Measurements from ENCODE around the gene ESYT1. TPM values are rescaled to one million over a fixed set of nuclear protein-coding genes. Genes with fewer than 3 reads are reported as not detected.

Gene ESYT1, protein sequence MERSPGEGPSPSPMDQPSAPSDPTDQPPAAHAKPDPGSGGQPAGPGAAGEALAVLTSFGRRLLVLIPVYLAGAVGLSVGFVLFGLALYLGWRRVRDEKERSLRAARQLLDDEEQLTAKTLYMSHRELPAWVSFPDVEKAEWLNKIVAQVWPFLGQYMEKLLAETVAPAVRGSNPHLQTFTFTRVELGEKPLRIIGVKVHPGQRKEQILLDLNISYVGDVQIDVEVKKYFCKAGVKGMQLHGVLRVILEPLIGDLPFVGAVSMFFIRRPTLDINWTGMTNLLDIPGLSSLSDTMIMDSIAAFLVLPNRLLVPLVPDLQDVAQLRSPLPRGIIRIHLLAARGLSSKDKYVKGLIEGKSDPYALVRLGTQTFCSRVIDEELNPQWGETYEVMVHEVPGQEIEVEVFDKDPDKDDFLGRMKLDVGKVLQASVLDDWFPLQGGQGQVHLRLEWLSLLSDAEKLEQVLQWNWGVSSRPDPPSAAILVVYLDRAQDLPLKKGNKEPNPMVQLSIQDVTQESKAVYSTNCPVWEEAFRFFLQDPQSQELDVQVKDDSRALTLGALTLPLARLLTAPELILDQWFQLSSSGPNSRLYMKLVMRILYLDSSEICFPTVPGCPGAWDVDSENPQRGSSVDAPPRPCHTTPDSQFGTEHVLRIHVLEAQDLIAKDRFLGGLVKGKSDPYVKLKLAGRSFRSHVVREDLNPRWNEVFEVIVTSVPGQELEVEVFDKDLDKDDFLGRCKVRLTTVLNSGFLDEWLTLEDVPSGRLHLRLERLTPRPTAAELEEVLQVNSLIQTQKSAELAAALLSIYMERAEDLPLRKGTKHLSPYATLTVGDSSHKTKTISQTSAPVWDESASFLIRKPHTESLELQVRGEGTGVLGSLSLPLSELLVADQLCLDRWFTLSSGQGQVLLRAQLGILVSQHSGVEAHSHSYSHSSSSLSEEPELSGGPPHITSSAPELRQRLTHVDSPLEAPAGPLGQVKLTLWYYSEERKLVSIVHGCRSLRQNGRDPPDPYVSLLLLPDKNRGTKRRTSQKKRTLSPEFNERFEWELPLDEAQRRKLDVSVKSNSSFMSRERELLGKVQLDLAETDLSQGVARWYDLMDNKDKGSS
- 50.9 to 78.2 TPM (median 70.6 TPM) in 5 replicates for total RNA-seq (2022; extraction: Qiagen RNA extraction; ENCODE audit: low read depth)

DNA sequence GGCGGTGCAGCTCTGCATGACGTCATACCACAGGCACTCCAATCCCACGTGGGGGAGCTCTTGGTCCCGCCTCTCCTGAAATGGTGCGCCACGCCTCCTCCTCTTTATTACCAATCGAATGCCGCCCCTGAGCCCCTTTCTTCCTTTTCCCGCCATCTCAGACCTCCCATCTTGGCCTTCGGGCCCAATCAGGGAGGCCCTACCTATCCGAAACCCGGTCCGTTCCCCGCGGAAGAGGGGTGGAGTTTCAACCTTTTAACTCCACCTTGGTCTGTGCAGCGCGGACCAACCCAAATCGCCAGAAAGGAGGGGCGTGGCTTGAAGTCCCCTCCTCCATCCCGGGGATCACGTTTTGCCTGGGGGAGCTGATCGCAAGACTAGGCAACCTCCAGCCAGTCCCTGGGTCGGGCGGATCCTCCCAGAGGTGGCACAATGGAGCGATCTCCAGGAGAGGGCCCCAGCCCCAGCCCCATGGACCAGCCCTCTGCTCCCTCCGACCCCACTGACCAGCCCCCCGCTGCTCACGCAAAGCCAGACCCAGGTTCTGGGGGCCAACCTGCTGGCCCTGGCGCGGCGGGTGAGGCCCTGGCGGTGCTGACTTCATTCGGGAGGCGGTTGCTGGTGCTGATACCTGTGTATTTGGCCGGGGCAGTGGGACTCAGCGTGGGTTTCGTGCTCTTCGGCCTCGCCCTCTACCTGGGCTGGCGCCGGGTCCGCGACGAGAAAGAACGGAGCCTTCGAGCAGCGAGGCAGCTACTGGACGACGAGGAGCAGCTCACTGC lies at the start of gene ESYT1:
Gene ESYT1 (plus strand): TSS at position 380 of the 782 bp plus-strand sequence. CDS start 53 bp downstream, at position 433.

DNA sequence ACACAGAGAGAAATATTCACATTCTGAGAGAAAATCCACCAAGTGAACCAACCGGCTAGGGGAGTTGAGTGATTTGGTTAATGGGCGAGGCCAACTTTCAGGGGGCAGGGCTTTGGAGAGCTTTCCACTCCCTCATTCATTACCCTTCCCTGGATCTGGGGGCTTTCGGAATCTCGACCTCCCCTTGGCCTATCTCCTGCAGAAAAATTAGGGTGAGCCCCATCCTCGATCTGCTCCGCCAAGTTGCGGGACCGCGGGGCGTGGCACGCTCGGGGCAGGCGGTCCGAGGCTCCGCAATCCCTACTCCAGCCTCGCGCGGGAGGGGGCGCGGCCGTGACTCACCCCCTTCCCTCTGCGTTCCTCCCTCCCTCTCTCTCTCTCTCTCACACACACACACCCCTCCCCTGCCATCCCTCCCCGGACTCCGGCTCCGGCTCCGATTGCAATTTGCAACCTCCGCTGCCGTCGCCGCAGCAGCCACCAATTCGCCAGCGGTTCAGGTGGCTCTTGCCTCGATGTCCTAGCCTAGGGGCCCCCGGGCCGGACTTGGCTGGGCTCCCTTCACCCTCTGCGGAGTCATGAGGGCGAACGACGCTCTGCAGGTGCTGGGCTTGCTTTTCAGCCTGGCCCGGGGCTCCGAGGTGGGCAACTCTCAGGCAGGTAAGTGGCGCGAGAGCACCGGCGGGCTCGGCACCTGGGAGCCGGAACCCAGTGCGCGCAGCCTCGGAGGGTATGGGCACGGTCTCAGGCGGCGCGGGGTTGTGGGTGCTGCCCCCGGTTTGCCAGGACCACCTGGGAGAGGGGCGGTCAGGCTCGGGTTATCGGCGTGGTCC lies 48.1 kb upstream of the ESYT1 start, which contains the start of gene ERBB3:
Gene ERBB3 (plus strand): TSS at position 443 of the 833 bp plus-strand sequence. CDS start 136 bp downstream, at position 579.

DNA sequence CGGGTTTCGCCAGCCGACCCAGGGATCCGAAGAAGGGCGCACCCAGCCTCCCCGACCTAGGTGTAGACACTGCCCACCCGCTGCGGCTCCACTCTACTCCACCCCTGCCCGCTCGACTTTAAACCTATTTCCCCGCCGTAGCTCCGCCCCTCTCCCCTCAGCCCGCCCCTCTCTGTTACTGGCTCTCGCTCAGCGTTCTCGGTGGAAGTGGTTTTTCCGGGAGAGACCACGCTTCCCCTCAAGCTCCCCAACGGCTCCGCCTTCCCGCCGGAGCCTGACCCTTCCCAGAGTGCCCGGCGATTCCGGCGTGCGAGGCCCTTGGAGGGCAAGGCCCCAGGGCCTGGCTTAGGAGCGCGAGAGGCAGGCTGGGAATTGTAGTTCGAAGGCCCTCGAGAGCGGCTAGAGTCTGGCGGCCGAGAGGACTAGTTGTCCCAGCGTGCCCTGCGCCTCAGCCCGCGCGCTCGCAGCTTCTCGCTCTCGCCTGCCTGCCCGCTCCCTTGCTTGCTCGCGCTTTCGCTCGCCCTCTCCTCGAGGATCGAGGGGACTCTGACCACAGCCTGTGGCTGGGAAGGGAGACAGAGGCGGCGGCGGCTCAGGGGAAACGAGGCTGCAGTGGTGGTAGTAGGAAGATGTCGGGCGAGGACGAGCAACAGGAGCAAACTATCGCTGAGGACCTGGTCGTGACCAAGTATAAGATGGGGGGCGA lies 23.8 kb upstream of the ESYT1 start, which contains the start of gene PA2G4:
Gene PA2G4 (plus strand): TSS at position 451 of the 706 bp plus-strand sequence. CDS start 179 bp downstream, at position 630.

DNA sequence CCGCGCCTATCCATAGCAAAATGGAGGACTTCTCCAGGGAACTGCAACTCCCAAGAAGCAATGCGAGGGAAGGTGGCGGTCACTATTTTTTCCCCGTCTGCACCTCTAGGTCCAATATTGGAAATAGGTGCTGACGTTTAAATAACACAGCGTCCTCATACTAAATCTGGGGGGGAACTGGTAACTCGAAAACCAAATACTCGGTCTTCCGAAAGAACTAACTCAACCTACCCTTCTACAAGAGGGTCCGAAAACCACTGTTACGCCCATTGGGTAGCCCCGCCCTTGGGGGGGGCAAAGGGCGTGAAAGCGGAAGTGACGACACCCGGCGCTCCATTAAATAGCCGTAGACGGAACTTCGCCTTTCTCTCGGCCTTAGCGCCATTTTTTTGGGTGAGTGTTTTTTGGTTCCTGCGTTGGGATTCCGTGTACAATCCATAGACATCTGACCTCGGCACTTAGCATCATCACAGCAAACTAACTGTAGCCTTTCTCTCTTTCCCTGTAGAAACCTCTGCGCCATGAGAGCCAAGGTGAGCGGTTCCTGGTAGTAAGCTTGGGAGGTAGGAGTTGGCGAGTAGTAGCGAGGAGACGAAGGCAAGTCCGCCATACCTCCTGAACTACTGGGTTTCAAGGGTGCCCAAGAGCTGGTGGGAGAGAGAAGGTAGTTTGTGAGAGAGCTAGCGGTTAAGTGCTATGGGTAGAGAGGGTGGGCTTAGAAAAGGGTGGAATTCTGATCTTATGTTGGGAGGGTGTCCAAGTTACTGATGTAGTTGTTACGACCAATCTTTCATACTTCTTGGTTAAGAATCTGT lies 11.6 kb upstream of the ESYT1 start, which contains the start of gene RPL41:
Gene RPL41 (plus strand): TSS at position 367 of the 815 bp plus-strand sequence.

DNA sequence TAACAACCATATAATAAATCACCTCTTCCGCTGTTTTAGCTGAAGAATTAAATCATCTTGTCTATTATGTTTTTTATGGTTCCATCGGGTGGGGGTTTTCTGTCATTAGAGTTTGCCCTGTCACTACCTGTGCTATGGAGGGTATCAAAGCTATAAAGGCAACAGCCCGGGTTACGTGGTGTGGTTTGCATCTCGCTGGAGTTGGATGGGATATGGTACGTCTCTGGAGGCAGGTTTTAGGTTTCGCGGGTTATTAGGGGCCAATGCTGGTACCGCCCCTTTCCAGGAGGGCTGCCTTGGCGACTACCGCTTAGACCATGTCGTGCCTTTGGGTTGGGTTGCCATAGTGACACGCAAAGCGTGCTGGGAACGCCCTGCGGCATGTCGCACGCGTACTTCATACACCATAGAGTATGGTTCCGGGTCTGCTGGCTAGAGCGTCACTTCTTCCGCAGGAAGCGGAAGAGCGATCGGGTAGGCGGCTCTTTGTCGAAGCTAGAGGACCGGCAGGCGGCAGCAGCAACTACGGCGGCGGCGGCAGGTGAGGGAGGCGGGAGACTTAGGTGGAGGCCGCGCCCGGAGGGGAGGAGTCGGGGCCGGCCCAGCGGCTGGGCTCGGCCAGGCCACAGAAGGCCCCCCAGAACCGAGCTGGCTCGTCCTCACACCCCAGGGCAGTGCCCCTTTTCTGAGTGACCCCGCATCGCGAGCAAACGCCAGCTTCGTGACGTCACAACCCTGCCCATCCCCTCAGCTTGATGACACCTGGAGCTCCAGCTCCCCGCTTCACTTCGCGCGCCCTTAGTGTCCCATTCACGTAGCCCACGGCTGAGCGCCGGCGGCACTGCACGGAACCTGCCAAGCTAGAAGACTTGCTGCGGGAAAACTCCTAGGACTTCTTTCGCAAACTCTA lies 10.0 kb upstream of the ESYT1 start, which contains the start of gene ZC3H10:
Gene ZC3H10 (plus strand): TSS at position 489 of the 910 bp plus-strand sequence. CDS start 2,297 bp downstream, outside the sequence.

DNA sequence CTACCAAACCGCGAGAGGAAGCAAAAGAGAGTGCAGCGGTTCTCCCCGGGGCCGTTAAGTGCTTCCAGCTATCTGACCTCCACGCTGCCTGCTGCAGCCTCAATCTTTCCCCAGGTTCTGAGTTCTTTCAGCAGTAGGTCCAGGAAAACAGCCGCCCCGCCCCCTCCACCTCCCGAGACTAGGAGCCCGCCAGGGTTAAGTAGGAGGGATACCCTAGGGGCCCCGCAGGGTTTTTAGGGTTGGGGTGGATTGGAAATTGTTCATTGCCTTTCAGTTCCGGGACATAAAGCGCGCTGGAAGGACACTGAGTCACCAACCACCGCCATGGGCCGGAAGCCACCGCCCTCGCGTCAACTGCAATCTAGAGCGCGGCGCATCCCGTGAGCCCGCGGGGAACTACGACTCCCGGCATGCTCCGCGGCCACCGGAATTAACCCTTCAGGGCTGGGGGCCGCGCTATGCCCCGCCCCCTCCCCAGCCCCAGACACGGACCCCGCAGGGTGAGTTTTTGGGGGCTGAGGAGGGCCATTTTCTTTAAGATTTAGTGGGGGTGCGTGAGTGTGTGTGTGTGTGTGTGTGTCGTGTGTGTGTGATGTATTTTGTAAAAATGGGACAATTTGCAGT lies 24.2 kb downstream of the ESYT1 start, which contains the start of gene MYL6B:
Gene MYL6B (plus strand): TSS at position 456 of the 624 bp plus-strand sequence. CDS start 1,332 bp downstream, outside the sequence.

DNA sequence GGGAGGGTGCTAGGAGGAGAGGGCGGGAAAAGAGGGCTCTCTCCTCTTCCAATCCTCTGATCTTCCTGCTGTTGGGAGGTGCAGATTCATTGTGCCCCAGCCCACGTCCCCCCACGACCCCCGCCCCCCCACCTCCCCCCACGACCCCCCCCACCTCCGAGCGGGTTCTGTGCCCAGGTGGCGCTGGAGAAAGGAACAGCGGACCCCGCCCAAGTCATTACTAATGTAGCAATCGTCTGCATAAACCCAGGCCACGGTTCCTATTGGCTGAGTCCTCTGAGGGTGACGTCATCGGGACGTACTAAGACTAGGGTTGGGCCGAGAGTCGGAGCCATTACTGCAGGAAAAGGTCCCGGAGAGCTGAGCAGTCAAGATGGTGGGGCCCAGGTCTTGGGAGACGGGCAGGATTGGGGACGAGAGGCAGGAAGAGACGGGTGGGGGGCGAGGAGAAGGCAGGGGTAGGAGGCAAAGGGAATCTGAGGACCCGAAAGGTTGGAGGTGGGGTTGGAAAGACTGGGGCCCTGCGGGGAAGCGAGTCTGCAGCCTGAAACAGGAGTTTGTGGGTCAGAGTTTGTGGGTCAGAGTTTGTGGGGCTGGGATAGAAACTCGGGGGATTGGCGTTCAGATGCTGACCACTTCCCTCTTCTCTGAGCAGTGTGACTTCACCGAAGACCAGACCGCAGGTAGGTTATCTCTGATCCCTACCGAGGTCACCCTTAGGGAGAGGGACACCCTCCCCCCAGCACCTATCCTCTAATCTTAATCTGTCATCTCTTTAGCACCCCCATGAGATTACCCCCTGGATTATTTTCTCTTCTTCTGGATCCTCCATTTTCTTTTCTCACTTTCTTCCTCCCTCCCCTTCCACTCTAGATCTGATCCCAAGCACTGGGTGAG lies 30.2 kb downstream of the ESYT1 start, which contains the start of gene MYL6:
Gene MYL6 (plus strand): TSS at position 331 of the 897 bp plus-strand sequence. CDS start 43 bp downstream, at position 374.

DNA sequence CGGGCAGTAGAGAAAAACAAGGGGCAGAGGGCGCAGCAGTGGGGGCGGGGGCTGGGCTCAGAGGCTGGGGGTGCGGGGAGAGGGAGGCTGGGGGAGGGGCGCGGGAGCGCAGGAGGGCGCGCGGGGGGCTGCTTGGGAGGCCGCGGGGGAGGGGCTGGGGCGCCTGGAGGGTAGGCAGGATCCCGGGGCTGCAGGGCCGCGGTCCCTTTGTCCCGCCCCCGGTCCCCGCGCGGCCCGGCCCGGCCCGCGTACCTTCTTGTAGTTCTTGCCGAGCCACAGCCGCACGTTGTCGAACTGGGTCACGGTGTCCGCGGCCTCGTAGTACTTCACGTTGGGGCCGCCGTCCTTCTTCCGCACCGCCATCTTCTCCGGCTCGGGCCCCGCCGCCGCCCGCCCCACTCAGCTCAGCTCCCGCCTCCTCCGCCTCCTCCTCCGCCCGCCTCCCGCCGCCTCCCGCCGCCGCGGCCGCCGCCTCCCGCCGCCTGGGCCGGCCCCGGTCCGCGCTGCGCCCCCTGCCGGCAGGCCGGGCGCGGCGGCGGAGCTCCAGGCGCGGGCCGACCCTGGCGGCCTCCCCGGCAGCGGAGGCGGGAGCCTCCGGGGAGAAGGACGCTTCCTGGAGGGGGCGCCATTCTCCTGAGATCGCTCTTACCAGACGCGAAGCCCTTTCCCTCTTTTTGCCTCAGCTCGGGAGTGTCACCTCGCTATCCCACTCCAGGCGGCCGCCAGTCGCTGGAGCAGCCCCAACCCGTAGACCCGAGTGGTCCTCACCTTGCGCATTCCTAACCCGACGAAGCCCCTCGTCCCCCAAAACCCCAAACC lies 61.2 kb downstream of the ESYT1 start, which contains the start of gene SMARCC2:
Gene SMARCC2 (minus strand): TSS at position 385 of the 819 bp plus-strand sequence. CDS start 22 bp downstream, at position 363.

Other genes starting within 250 kb of the ESYT1 start
- 36.7 to 44.1 TPM (median 39.9 TPM) in 5 replicates for gene PYM1, start 200.4 kb upstream of the ESYT1 start, total RNA-seq (2022; extraction: Qiagen RNA extraction; ENCODE audit: low read depth)
- gene DGKA, start 197.1 kb upstream of the ESYT1 start, total RNA-seq (2022; extraction: Qiagen RNA extraction; ENCODE audit: low read depth) = 13.8 to 21.2 TPM (median 19.1 TPM) in 5 replicates
- 0.38 to 1.3 TPM (median 0.74 TPM) in 5 replicates for gene PMEL, start 162.2 kb upstream of the ESYT1 start, total RNA-seq (2022; extraction: Qiagen RNA extraction; ENCODE audit: low read depth)
- gene CDK2, start 161.4 kb upstream of the ESYT1 start, total RNA-seq (2022; extraction: Qiagen RNA extraction; ENCODE audit: low read depth) = 48.3 to 60.3 TPM (median 53.6 TPM) in 5 replicates
- gene RAB5B, start 154.2 kb upstream of the ESYT1 start, total RNA-seq (2022; extraction: Qiagen RNA extraction; ENCODE audit: low read depth) = 26.3 to 38.7 TPM (median 35.1 TPM) in 5 replicates
- 7.7 to 10.2 TPM (median 9.1 TPM) in 5 replicates for gene SUOX, start 131.0 kb upstream of the ESYT1 start, total RNA-seq (2022; extraction: Qiagen RNA extraction; ENCODE audit: low read depth)
- gene IKZF4, start 107.2 kb upstream of the ESYT1 start, total RNA-seq (2022; extraction: Qiagen RNA extraction; ENCODE audit: low read depth) = 1.9 to 3.0 TPM (median 2.5 TPM) in 5 replicates
- gene RPS26, start 86.3 kb upstream of the ESYT1 start, total RNA-seq (2022; extraction: Qiagen RNA extraction; ENCODE audit: low read depth) = 598 to 732 TPM (median 664 TPM) in 5 replicates
- gene ERBB3, start 48.1 kb upstream of the ESYT1 start, total RNA-seq (2022; extraction: Qiagen RNA extraction; ENCODE audit: low read depth) = 1.0 to 3.4 TPM (median 1.7 TPM) in 5 replicates
- 290 to 341 TPM (median 318 TPM) in 5 replicates for gene PA2G4, start 23.7 kb upstream of the ESYT1 start, total RNA-seq (2022; extraction: Qiagen RNA extraction; ENCODE audit: low read depth)
- gene RPL41, start 11.6 kb upstream of the ESYT1 start, total RNA-seq (2022; extraction: Qiagen RNA extraction; ENCODE audit: low read depth) = 5,330 to 6,068 TPM (median 5,698 TPM) in 5 replicates
- gene ZC3H10, start 10.0 kb upstream of the ESYT1 start, total RNA-seq (2022; extraction: Qiagen RNA extraction; ENCODE audit: low read depth) = 1.9 to 4.3 TPM (median 3.3 TPM) in 5 replicates
- 70.2 to 85.1 TPM (median 77.2 TPM) in 5 replicates for gene MYL6B, start 24.3 kb downstream of the ESYT1 start, total RNA-seq (2022; extraction: Qiagen RNA extraction; ENCODE audit: low read depth)
- 2,092 to 3,261 TPM (median 2,304 TPM) in 5 replicates for gene MYL6, start 30.1 kb downstream of the ESYT1 start, total RNA-seq (2022; extraction: Qiagen RNA extraction; ENCODE audit: low read depth)
- gene SMARCC2, start 61.2 kb downstream of the ESYT1 start, total RNA-seq (2022; extraction: Qiagen RNA extraction; ENCODE audit: low read depth) = 27.7 to 41.8 TPM (median 41.3 TPM) in 5 replicates
- gene RNF41, start 93.7 kb downstream of the ESYT1 start, total RNA-seq (2022; extraction: Qiagen RNA extraction; ENCODE audit: low read depth) = 22.5 to 29.2 TPM (median 24.2 TPM) in 5 replicates
- gene NABP2, start 96.1 kb downstream of the ESYT1 start, total RNA-seq (2022; extraction: Qiagen RNA extraction; ENCODE audit: low read depth) = 58.8 to 64.0 TPM (median 61.2 TPM) in 5 replicates
- 0.21 TPM in 1 of 5 replicates, not detected in the others for gene SLC39A5, start 101.8 kb downstream of the ESYT1 start, total RNA-seq (2022; extraction: Qiagen RNA extraction; ENCODE audit: low read depth)
- 30.3 to 53.2 TPM (median 47.3 TPM) in 5 replicates for gene ANKRD52, start 130.1 kb downstream of the ESYT1 start, total RNA-seq (2022; extraction: Qiagen RNA extraction; ENCODE audit: low read depth)
- 16.1 to 18.7 TPM (median 17.7 TPM) in 5 replicates for gene COQ10A, start 138.7 kb downstream of the ESYT1 start, total RNA-seq (2022; extraction: Qiagen RNA extraction; ENCODE audit: low read depth)
- gene CS, start 172.1 kb downstream of the ESYT1 start, total RNA-seq (2022; extraction: Qiagen RNA extraction; ENCODE audit: low read depth) = 154 to 178 TPM (median 157 TPM) in 5 replicates
- 128 to 145 TPM (median 143 TPM) in 5 replicates for gene CNPY2, start 187.7 kb downstream of the ESYT1 start, total RNA-seq (2022; extraction: Qiagen RNA extraction; ENCODE audit: low read depth)
- gene PAN2, start 205.7 kb downstream of the ESYT1 start, total RNA-seq (2022; extraction: Qiagen RNA extraction; ENCODE audit: low read depth) = 10.7 to 20.5 TPM (median 16.5 TPM) in 5 replicates
- gene IL23A, start 210.6 kb downstream of the ESYT1 start, total RNA-seq (2022; extraction: Qiagen RNA extraction; ENCODE audit: low read depth) = 0.31 to 0.70 TPM (median 0.46 TPM) in 5 replicates
- gene STAT2, start 231.8 kb downstream of the ESYT1 start, total RNA-seq (2022; extraction: Qiagen RNA extraction; ENCODE audit: low read depth) = 11.3 to 15.1 TPM (median 12.0 TPM) in 5 replicates
- gene APOF, start 234.6 kb downstream of the ESYT1 start, total RNA-seq (2022; extraction: Qiagen RNA extraction; ENCODE audit: low read depth) = not detected in 5 replicates

All from A549 treated with ZK216348 at 1 μM for 4 hours (cell line).